IPS-15b (cell line): ENCODE results near the gene ZC3H7A.
A peak's percentile ranks its signal among the peaks of the same experiment; 100 is the strongest.
"Not testable (repeated sequence)": the region's sequence is repeated elsewhere in the genome, so short reads cannot be mapped to it uniquely, and the experiment has no call there.

Experiments
- H3K27me3 ChIP-seq: one replicate; pipeline ENCODE4 v1.6.1; 2013; ENCODE audit warnings: low read length; ENCODE audit not compliant: control insufficient read depth, insufficient read depth
- H3K36me3 ChIP-seq: one replicate; pipeline ENCODE4 v1.6.1; 2013; ENCODE audit warnings: low read length; ENCODE audit not compliant: control insufficient read depth, insufficient read depth
- H3K4me1 ChIP-seq: one replicate; pipeline ENCODE4 v1.6.1; 2013; ENCODE audit warnings: mild to moderate bottlenecking, low read length; ENCODE audit not compliant: control insufficient read depth, insufficient read depth
- H3K4me3 ChIP-seq: one replicate; pipeline ENCODE4 v1.5.1; 2013; ENCODE audit warnings: low read depth, low read length
- H3K9ac ChIP-seq: one replicate; pipeline ENCODE4 v1.6.1; 2013; ENCODE audit warnings: low read depth, mild to moderate bottlenecking, low read length
- H3K9me3 ChIP-seq: one replicate; pipeline ENCODE4 v1.6.1; 2013; ENCODE audit warnings: mild to moderate bottlenecking, low read length; ENCODE audit not compliant: control insufficient read depth, insufficient read depth

The ZC3H7A gene

DNA sequence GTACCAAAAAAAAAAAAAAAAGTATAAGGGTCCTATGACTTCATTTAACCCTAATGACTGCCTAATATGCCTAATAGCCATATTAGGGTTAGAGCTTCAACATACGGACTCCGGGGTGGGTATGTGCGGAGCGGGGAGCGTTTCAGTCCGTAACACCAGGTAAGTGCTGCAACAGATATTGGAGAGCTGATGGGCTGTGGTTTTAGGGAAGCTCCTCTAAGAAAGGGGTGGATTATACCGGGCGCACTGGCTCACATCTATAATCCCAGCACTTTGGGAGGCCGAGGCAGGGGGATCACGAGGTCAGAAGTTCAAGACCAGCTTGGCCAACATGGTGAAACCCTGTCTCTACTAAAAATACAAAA, 1.9 kb upstream of the ZC3H7A start:
- Histone ChIP-seq H3K4me1 (peaks cover 5% of the 10 kb centered on the region), H3K4me3 (peak overlapping the region; percentile 97), H3K9me3 (no peaks in the 10 kb centered on the region), H3K36me3 (no peaks in the 10 kb centered on the region), H3K9ac (peak overlapping the region; percentile 97), H3K27me3 (no peaks in the 10 kb centered on the region)

DNA sequence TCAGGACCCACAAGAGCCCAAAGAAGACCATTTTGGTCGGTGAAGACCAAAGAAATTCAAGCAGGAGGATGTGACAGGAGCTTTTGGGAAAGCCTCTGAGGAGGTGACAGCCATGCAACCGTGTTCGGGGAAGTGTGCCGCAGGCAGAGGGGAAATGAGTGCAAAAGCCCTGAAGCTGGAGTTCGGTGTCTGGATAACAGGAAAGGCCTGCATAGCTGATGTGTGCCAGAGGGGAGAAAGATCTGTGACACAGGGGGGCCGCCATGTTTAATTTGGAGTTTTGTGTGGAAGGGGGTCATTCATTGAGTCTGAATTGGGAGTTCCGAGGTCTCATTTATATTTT, 870 bp upstream of the ZC3H7A start:
- Histone ChIP-seq H3K9ac (peak overlapping the region; percentile 97), H3K4me3 (peak overlapping the region; percentile 97), H3K36me3 (no peaks in the 10 kb centered on the region), H3K9me3 (no peaks in the 10 kb centered on the region), H3K27me3 (no peaks in the 10 kb centered on the region), H3K4me1 (peaks cover 5% of the 10 kb centered on the region)

DNA sequence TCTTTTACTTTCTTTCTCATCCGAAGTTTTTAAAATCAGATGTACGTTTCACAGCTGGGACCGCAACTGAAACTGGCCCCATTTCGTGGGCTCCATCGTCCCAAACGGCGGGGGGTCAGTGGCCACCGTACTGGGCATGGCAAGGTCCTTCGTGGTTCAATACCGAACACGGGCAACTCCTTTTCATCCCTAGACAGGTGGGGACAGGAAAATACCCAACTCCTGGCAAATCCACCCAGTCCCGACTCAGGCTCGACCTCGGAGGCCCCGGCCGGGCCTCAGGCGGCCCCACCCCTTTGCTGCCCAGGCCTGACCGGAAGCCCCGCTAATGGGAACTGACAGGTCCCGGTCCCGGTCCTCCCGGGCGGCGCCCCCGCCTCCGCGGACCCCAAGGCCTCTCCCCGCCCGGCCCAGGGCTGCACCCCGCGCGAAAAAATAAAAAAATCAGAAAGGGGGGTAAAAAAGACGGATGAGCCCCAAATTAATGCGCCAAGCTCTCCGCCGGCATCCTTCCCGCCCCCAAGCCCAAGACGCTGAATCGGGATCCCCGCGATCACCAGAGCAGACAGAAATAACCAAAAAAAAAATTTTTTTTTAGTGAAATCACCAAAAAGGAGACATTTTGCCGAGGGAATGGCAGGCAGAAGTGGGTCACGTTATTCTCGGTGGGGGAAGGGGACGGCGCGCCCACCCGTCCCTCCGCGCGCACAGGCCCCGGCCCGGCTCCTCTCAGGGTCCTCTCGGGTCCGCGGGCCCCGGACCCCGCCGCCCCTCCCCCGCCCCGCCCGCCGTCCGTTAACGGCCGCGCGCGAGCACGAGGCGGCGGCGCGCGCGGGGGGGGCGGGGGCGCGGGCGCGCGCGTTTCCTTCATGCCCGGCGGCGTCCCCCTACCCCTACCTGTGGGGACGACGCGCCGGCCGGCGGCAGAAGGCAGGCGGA, 562 bp downstream of the ZC3H7A start:
- Histone ChIP-seq H3K27me3 (no peaks in the 10 kb centered on the region), H3K9me3 (no peaks in the 10 kb centered on the region), H3K4me1 (peaks cover 5% of the 10 kb centered on the region), H3K36me3 (no peaks in the 10 kb centered on the region), H3K4me3 (peak overlapping the region; percentile 60), H3K9ac (peak overlapping the region; percentile 73)

DNA sequence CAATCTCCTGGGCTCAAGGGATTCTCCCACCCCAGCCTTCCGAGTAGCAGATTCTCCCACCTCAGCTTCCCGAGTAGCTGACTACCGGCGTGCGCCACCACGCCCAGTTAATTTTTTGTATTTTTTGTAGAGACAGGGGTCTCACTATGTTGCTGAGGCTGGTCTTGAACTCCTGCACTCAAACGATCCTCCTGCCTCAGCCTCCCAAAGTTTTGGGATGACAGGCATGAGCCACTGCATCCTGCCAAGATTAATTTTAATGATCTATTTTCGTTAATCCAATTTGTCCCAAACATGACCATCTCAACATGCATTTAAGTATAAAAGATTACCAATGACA, 1.2 kb downstream of the ZC3H7A start:
- Histone ChIP-seq H3K27me3 (no peaks in the 10 kb centered on the region), H3K9me3 (no peaks in the 10 kb centered on the region), H3K9ac (no peak overlapping the region), H3K4me1 (peaks cover 5% of the 10 kb centered on the region), H3K36me3 (no peaks in the 10 kb centered on the region), H3K4me3 (peak overlapping the region; percentile 60)

DNA sequence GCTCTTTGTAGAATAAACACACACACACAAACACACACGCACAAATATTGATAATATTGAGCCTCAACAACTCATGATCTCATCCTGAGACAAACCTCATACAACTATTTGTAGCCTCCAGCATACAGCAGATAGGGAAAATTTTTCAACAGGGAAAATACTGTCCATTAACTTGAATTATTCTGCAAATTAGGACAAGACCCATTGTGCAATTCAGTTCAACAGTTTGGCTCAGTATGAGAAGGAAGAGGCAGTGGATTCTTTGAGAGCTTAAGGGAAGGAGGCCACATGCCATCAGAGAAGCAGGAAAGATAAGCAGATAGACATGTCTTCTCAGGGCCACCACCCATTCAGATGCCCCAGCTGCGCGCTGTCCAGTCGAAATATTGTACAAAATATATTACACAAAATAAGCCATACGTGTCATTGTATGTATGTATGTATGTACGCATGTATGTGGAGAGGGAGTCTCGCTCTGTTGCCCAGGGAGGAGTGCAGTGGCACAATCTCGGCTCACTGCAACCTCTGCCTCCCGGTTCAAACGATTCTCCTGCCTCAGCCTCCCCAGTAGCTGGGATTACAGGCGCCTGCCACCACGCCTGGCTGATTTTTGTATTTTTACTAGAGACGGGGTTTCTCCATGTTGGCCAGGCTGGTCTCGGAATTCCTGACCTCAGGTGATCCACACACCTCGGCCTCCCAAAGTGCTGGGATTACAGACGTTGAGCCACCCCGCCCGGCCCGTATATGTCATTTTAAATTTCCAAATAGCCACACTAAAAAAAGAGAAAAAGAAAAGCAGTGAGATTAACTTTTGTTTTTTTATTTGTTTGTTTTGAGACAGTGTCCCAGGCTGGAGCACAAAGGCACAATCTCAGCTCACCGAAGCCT, 1.8 kb downstream of the ZC3H7A start:
- no peaks in the 10 kb centered on the region for H3K9me3 ChIP-seq
- no peaks in the 10 kb centered on the region for H3K27me3 ChIP-seq
- no peaks in the 10 kb centered on the region for H3K36me3 ChIP-seq
- H3K4me1 ChIP-seq = peaks cover 5% of the 10 kb centered on the region
- H3K9ac ChIP-seq = no peak overlapping the region
- no peak overlapping the region for H3K4me3 ChIP-seq

DNA sequence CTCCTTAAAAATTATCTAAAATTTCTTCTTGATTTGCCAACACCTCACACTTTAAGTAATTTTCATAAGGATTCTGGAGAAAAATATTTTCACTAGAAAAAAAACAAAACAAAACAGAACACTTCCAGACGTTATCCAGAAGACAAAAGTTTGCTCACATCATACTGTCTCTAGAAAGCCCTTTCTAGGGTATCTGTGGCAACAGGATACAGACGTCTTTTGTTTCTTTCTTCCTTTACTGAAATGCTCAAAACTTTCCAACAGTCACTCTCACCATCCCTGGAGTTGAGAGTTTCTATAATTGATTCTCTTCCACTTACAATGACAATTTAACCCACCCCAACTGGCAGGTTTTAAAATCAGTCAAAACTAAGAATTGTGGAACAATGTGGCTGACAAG, 2.6 kb downstream of the ZC3H7A start:
- Histone ChIP-seq H3K27me3 (no peaks in the 10 kb centered on the region), H3K4me1 (peaks cover 5% of the 10 kb centered on the region), H3K4me3 (no peak overlapping the region), H3K36me3 (no peaks in the 10 kb centered on the region), H3K9me3 (no peaks in the 10 kb centered on the region), H3K9ac (no peak overlapping the region)

DNA sequence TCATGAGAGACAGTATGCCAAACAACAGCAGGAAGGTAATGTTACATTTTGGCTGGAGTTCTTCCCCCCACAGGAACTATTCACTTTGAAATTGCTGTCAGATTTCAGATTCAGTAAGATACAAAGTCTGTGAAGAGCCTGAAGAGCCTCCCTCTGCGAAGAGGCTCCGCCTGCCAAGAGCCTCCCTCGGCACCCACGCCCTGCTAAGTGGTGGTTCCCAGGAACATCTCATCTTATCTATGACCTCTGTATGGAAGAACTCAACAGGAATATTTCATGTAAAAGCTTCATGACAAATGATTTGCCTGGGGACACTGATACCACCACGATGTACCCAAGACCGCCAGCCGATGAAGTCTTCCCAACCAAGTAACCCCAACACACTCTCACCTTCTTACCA, 3.2 kb downstream of the ZC3H7A start:
- Histone ChIP-seq H3K9ac (no peak overlapping the region), H3K4me1 (peaks cover 5% of the 10 kb centered on the region), H3K27me3 (no peaks in the 10 kb centered on the region), H3K4me3 (no peak overlapping the region), H3K36me3 (no peaks in the 10 kb centered on the region), H3K9me3 (no peaks in the 10 kb centered on the region)

DNA sequence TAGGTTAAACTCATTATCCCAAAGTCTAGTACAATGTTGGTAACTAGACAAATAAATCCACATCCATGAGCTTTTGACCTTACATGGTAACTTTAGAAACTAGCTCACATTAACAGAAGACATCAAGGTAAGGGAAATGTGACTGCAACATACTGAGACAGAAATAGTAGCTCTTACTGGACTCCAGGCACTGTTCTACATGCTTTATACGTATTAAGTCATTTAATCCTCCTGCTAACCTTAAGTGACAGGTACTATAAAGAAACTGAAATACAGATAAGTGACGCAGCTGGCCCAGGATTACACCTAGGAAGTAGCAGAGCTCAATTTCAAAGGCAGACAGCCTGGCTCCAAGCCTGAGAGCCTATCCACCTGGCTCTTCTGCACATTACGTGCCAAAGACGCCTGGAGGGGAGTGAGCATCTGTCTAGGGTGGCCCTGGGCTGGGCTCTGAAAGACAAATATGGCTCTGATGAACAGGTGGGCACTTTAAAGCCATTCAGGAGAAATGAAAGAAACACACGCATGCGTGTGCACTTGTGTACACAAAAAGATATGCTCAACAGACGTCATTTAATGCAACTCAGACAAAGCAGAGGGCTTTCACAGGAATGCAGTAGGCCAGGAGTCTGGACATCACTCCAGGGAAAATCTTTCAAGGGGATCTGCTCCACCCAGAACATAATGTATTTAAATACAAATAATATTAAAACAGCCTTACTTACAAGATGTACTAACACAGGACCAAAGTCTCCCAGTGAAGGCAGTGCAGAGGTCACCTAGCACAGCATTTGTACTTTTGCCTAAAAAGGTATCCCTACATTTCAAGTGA, 4.4 kb downstream of the ZC3H7A start:
- peaks cover 4% of the 10 kb centered on the region for H3K4me1 ChIP-seq
- H3K27me3 ChIP-seq = no peaks in the 10 kb centered on the region
- no peaks in the 10 kb centered on the region for H3K9me3 ChIP-seq
- no peaks in the 10 kb centered on the region for H3K36me3 ChIP-seq
- no peak overlapping the region for H3K9ac ChIP-seq
- H3K4me3 ChIP-seq = no peak overlapping the region

DNA sequence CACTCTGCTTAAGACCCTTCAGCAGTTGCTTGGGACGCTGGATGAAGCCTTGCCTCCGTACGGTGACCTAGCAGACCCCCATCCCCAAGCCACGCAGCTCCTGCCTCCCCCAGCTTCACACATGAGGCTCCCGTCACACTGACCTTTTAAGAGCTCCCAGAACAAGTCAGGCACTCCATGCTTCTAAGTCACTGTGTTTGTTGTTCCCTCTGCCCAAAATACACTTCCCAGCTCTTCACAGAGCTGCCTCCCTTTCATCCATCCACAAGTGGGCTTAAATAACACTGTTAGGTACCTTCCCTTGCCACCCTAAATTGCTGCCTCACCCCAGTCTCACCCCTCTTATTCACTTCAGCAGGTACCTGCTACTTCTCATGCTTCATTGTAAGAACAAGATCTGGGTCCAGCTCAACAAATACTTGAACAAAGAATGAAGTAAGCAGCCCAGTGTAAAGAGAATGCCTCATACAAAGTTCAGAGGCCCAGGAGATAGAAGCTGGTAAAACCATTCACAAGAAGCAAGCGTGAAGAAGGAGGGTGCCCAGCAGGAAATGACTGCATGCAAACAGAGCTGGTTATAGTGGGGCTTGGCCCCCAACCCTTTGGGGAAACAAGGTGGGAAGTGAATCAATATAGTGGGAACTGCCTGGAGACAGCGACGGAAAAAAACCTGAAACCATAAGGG, 5.8 kb downstream of the ZC3H7A start:
- Histone ChIP-seq H3K4me1 (peaks cover 4% of the 10 kb centered on the region), H3K36me3 (no peaks in the 10 kb centered on the region), H3K4me3 (no peak overlapping the region), H3K9ac (no peak overlapping the region), H3K27me3 (no peaks in the 10 kb centered on the region), H3K9me3 (no peaks in the 10 kb centered on the region)

DNA sequence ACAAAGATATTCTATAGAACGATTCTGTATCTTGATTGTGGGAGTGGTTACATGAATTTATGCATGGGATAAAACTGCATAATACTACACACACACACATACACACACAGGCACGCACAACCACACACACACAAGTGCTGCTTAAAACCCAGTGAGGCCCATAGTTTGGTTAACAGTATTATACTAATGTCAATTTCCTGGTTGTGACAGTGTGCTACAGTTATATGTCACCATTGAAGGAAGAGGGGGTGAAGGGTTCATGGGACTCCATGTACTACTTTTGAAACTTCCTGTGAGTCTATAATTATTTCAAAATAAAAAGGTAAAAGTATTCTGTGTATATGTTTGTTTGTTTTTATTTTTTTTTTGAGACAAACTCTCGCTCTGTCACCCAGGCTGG, 8.1 kb downstream of the ZC3H7A start:
- no peaks in the 10 kb centered on the region for H3K27me3 ChIP-seq
- H3K9ac ChIP-seq = no peak overlapping the region
- H3K9me3 ChIP-seq = no peaks in the 10 kb centered on the region
- no peak overlapping the region for H3K4me3 ChIP-seq
- no peaks in the 10 kb centered on the region for H3K36me3 ChIP-seq
- H3K4me1 ChIP-seq = peaks cover 2% of the 10 kb centered on the region

DNA sequence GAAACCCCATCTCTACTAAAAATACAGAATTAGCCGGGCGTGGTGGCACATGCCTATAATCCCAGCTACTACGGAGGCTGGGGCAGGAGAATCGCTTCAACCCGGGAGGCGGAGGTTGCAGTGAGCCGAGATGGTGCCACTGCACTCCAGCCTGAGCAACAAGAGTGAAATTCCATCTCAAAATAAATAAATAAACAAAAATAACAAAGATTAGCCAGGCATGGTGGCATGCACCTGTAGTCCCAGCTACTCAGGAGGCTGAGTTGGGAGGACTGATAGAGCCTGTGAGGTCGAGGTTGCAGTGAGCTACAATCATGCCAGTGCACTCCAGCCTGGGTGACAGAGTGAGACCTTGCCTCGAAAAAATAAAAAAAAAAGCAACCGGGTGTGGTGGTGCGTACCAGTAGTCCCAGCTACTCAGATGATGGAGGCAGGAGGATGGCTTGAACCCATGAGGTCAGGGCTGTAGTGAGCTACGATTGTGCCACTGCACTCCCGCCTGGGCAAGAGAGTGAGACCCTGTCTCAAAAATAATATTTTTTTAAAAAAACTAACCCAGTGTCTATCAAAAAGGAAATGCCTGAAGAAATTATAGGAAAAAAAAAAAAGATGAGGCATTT, 12.0 kb downstream of the ZC3H7A start:
- not testable (repeated sequence) for H3K4me1 ChIP-seq, H3K9ac ChIP-seq

More for the DNA sequence above, 12.0 kb downstream of the ZC3H7A start:
- H3K36me3 ChIP-seq, H3K9me3 ChIP-seq, H3K4me3 ChIP-seq, H3K27me3 ChIP-seq: not testable (repeated sequence)
